HEK293 (cell line): ENCODE results near the gene SEMA7A.

ENCODE experiments used
- CTCF ChIA-PET: fragments of 350-600 bp; formaldehyde crosslinking; extraction: SDS; loops from one replicate; lab custom pipeline; 2021; ENCODE audit warnings: antibody characterized with exemption; lab: Yijun Ruan, JAX
- POLR2A ChIA-PET: fragments of 300-600 bp; formaldehyde crosslinking; extraction: SDS; loops from one replicate; lab custom pipeline; 2020; ENCODE audit warnings: antibody characterized with exemption, inconsistent platforms; lab: Yijun Ruan, JAX
- H3K27ac ChIP-seq: fragments of 200-500 bp; sonication (Bioruptor generic); 2 replicates; pipeline ENCODE4 v1.5.1; 2014; ENCODE audit warnings: low read depth, low read length, control low read depth, inconsistent platforms; ENCODE audit errors: extremely low read depth
- H3K36me3 ChIP-seq, 2 experiments: fragments of 200-500 bp in 1 of 2; sonication (Bioruptor generic) in 1 of 2; 1 replicate in 1 of 2; 2 replicates in 1 of 2; pipeline ENCODE4 v1.5.1; 2014 to 2017; ENCODE audit warnings: inconsistent platforms in 2 of 2, low read length in 2 of 2; ENCODE audit not compliant: control insufficient read depth in 2 of 2, insufficient read depth in 1 of 2
- H3K4me1 ChIP-seq: fragments of 200-500 bp; sonication (Bioruptor generic); 2 replicates; pipeline ENCODE4 v1.5.1; 2014; ENCODE audit warnings: mild to moderate bottlenecking, low read length, inconsistent platforms; ENCODE audit not compliant: control insufficient read depth, insufficient read depth
- H3K4me3 ChIP-seq: 2 replicates; pipeline ENCODE4 v1.5.1; 2011; ENCODE audit warnings: low read depth, mild to moderate bottlenecking, control low read depth, low read length, moderate library complexity
- H3K9me3 ChIP-seq: fragments of 200-500 bp; sonication (Bioruptor generic); 2 replicates; pipeline ENCODE4 v1.5.1; 2014; ENCODE audit warnings: low read depth, low read length, inconsistent platforms; ENCODE audit not compliant: control insufficient read depth, insufficient read depth
- BCL11A ChIP-seq: fragments of 450-650 bp; formaldehyde crosslinking; IDR thresholded peaks from 2 replicates; pipeline ENCODE4 v1.5.1; 2016; ENCODE audit warnings: low read depth, missing biosample characterization, missing genetic modification characterization
- ELK4 ChIP-seq: IDR thresholded peaks from 2 replicates; pipeline ENCODE4 v1.6.1; 2011; ENCODE audit warnings: mild to moderate bottlenecking, low read depth, low read length, borderline replicate concordance
- GFI1B ChIP-seq: fragments of 450-650 bp; formaldehyde crosslinking; IDR thresholded peaks from 2 replicates; pipeline ENCODE4 v1.5.1; 2016; ENCODE audit warnings: missing biosample characterization, missing genetic modification characterization
- PRDM10 ChIP-seq: fragments of 450-650 bp; formaldehyde crosslinking; IDR thresholded peaks from 2 replicates; pipeline ENCODE4 v1.5.1; 2016; ENCODE audit warnings: missing biosample characterization, missing genetic modification characterization
- RBAK ChIP-seq: fragments of 450-650 bp; formaldehyde crosslinking; IDR thresholded peaks from 2 replicates; pipeline ENCODE4 v1.5.1; 2016; ENCODE audit warnings: missing biosample characterization, missing genetic modification characterization
- SCRT2 ChIP-seq: fragments of 450-650 bp; formaldehyde crosslinking; IDR thresholded peaks from 2 replicates; pipeline ENCODE4 v1.5.1; 2016; ENCODE audit warnings: missing biosample characterization, missing genetic modification characterization
- ZBTB1 ChIP-seq: fragments of 450-650 bp; formaldehyde crosslinking; IDR thresholded peaks from 2 replicates; pipeline ENCODE4 v1.5.1; 2016; ENCODE audit warnings: missing biosample characterization, missing genetic modification characterization
- ZFP3 ChIP-seq: fragments of 450-650 bp; formaldehyde crosslinking; IDR thresholded peaks from 2 replicates; pipeline ENCODE4 v1.5.1; 2016; ENCODE audit warnings: low read depth, missing biosample characterization, missing genetic modification characterization
- ZNF10 ChIP-seq: fragments of 450-650 bp; formaldehyde crosslinking; IDR thresholded peaks from 2 replicates; pipeline ENCODE4 v1.5.1; 2017; ENCODE audit warnings: missing biosample characterization, missing genetic modification characterization
- ZNF112 ChIP-seq: fragments of 450-650 bp; formaldehyde crosslinking; IDR thresholded peaks from 2 replicates; pipeline ENCODE4 v1.5.0; 2017; ENCODE audit warnings: missing biosample characterization, missing genetic modification characterization
- ZNF155 ChIP-seq: fragments of 450-650 bp; formaldehyde crosslinking; IDR thresholded peaks from 2 replicates; pipeline ENCODE4 v1.5.1; 2016; ENCODE audit warnings: missing biosample characterization, missing genetic modification characterization
- ZNF2 ChIP-seq: fragments of 450-650 bp; formaldehyde crosslinking; IDR thresholded peaks from 2 replicates; pipeline ENCODE4 v1.5.1; 2016; ENCODE audit warnings: missing biosample characterization, missing genetic modification characterization
- ZNF501 ChIP-seq: fragments of 450-650 bp; formaldehyde crosslinking; IDR thresholded peaks from 2 replicates; pipeline ENCODE4 v1.5.1; 2016; ENCODE audit warnings: missing biosample characterization, missing genetic modification characterization
- ZNF555 ChIP-seq: fragments of 450-650 bp; formaldehyde crosslinking; conservative IDR thresholded peaks from 2 replicates; pipeline ENCODE4 v1.5.1; 2017; ENCODE audit warnings: missing biosample characterization, mild to moderate bottlenecking, missing genetic modification characterization, inconsistent platforms
- ZNF596 ChIP-seq: fragments of 450-650 bp; IDR thresholded peaks from 2 replicates; pipeline ENCODE4 v1.5.0; 2018; ENCODE audit warnings: missing biosample characterization, mild to moderate bottlenecking, missing genetic modification characterization, moderate library complexity
- ZNF660 ChIP-seq: fragments of 450-650 bp; IDR thresholded peaks from 2 replicates; pipeline ENCODE4 v1.5.1; 2018; ENCODE audit warnings: missing biosample characterization, mild to moderate bottlenecking, missing genetic modification characterization
- ZNF747 ChIP-seq: fragments of 450-650 bp; formaldehyde crosslinking; IDR thresholded peaks from 2 replicates; pipeline ENCODE4 v1.5.1; 2016; ENCODE audit warnings: missing biosample characterization, missing genetic modification characterization
- ZNF830 ChIP-seq: fragments of 450-650 bp; IDR thresholded peaks from 2 replicates; pipeline ENCODE4 v1.5.0; 2018; ENCODE audit warnings: missing biosample characterization, missing genetic modification characterization, low read depth, mild to moderate bottlenecking, moderate library complexity
- TF ChIP-seq, protein P1 (sequence below): fragments of 450-650 bp; formaldehyde crosslinking; IDR thresholded peaks from 2 replicates; pipeline ENCODE4 v1.5.1; 2016; ENCODE audit warnings: missing biosample characterization, missing genetic modification characterization
- TF ChIP-seq, protein P2 (sequence below): fragments of 450-650 bp; formaldehyde crosslinking; IDR thresholded peaks from 2 replicates; pipeline ENCODE4 v1.5.1; 2017; ENCODE audit warnings: missing biosample characterization, mild to moderate bottlenecking, missing genetic modification characterization, moderate library complexity

Gene SEMA7A

DNA sequence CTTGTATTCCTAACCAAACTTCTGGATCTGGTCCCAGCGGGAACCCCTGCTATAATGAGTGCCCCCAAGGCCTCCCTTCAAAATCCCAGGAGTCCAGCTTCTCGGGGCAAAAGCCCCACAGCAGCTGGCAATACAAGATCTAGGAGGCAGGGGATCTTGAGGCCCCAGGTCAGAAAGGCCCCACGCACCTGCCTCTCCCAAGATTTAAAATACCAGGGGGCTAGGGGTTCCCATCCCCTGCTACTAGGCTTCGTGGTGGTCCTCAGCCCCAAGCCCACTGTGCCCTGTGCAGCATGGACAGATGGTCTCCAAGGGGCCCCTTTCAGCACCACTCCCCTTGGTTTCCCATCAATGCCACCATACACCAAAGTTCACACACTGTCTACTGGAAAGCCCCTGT is 50.5 kb downstream of the SEMA7A start:
- no peak for TF ChIP-seq RBAK (tag by site-specific recombination)
- TF ChIP-seq ZNF2 (tag by site-specific recombination) = no peak
- TF ChIP-seq, protein P1, sequence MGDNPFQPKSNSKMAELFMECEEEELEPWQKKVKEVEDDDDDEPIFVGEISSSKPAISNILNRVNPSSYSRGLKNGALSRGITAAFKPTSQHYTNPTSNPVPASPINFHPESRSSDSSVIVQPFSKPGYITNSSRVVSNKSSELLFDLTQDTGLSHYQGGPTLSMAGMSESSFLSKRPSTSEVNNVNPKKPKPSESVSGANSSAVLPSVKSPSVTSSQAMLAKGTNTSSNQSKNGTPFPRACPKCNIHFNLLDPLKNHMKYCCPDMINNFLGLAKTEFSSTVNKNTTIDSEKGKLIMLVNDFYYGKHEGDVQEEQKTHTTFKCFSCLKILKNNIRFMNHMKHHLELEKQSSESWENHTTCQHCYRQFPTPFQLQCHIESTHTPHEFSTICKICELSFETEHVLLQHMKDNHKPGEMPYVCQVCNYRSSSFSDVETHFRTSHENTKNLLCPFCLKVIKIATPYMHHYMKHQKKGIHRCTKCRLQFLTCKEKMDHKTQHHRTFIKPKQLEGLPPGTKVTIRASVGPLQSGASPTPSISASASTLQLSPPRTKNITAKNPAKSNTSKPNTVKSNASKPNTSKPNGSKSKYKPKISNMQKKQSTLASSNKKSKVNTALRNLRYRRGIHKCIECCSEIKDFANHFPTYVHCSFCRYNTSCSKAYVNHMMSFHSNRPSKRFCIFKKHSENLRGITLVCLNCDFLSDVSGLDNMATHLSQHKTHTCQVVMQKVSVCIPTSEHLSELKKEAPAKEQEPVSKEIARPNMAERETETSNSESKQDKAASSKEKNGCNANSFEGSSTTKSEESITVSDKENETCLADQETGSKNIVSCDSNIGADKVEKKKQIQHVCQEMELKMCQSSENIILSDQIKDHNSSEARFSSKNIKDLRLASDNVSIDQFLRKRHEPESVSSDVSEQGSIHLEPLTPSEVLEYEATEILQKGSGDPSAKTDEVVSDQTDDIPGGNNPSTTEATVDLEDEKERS = no peak
- no peak for TF ChIP-seq ZNF155
- no peak for TF ChIP-seq ZNF112 (tag by site-specific recombination)
- no peak for TF ChIP-seq ZNF747 (tag by site-specific recombination)
- no peak for TF ChIP-seq ZNF660
- TF ChIP-seq ELK4 = no peak
- TF ChIP-seq ZBTB1 = no peak
- TF ChIP-seq ZNF501 (tag by site-specific recombination) = no peak
- TF ChIP-seq GFI1B = no peak
- no peak for TF ChIP-seq PRDM10 (tag by site-specific recombination)
- TF ChIP-seq ZNF10 = no peak
- TF ChIP-seq ZNF596 (tag by site-specific recombination) = no peak
- no peak for TF ChIP-seq SCRT2 (tag by site-specific recombination)
- TF ChIP-seq ZNF830 (tag by site-specific recombination) = no peak
- TF ChIP-seq BCL11A (tag by site-specific recombination) = no peak
- TF ChIP-seq ZFP3 (tag by site-specific recombination) = no peak
- TF ChIP-seq, protein P2, sequence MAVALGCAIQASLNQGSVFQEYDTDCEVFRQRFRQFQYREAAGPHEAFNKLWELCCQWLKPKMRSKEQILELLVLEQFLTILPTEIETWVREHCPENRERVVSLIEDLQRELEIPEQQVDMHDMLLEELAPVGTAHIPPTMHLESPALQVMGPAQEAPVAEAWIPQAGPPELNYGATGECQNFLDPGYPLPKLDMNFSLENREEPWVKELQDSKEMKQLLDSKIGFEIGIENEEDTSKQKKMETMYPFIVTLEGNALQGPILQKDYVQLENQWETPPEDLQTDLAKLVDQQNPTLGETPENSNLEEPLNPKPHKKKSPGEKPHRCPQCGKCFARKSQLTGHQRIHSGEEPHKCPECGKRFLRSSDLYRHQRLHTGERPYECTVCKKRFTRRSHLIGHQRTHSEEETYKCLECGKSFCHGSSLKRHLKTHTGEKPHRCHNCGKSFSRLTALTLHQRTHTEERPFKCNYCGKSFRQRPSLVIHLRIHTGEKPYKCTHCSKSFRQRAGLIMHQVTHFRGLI (tag by site-specific recombination) = no peak
- no peak for TF ChIP-seq ZNF555 (tag by site-specific recombination)
- CTCF ChIA-PET = interaction anchor here (0.5 to 25.1 kb wide), 17 partner anchors 8 to 1764 kb away, joined by 3 to 768 read pairs (median 10); partner anchors contain the start of gene SEMA7A
- H3K4me3 ChIP-seq = no peak overlapping the region
- no peaks in the 10 kb centered on the region for H3K9me3 ChIP-seq
- no peak overlapping the region for H3K27ac ChIP-seq
- H3K4me1 ChIP-seq = no peaks in the 10 kb centered on the region
- no peaks in the 10 kb centered on the region for H3K36me3 ChIP-seq
- POLR2A ChIA-PET = interaction anchor here (1.3 to 2.6 kb wide), 2 partner anchors 51 to 232 kb away, joined by 4 to 11 read pairs; partner anchors contain the start of genes CLK3 and SEMA7A
